Endothelial cell (in vitro differentiated cells): ENCODE results near the gene UTP14C. TPM values are rescaled to one million over a fixed set of nuclear protein-coding genes. Genes with fewer than 3 reads are reported as not detected.
A peak's percentile ranks its signal among the peaks of the same experiment; 100 is the strongest.

Experiments
- DNase-seq: peaks from one replicate; pipeline ENCODE4 v3.0.0; 2021; ENCODE audit warnings: low spot score
- H3K27ac Mint-ChIP-seq: one replicate; pipeline ENCODE4 v1.8.0; 2021; ENCODE audit warnings: mixed read lengths, inconsistent platforms; ENCODE audit not compliant: unreplicated experiment
- H3K27me3 Mint-ChIP-seq: one replicate; pipeline ENCODE4 v1.8.0; 2021; ENCODE audit warnings: mild to moderate bottlenecking, moderate library complexity, mixed read lengths, inconsistent platforms; ENCODE audit not compliant: unreplicated experiment
- H3K36me3 Mint-ChIP-seq: one replicate; pipeline ENCODE4 v1.8.0; 2021; ENCODE audit warnings: mild to moderate bottlenecking, low read depth, mixed read lengths, inconsistent platforms; ENCODE audit not compliant: unreplicated experiment
- H3K4me1 Mint-ChIP-seq: one replicate; pipeline ENCODE4 v1.8.0; 2021; ENCODE audit warnings: mild to moderate bottlenecking, mixed read lengths, inconsistent platforms; ENCODE audit not compliant: unreplicated experiment
- H3K4me3 Mint-ChIP-seq: one replicate; pipeline ENCODE4 v1.8.0; 2021; ENCODE audit warnings: mild to moderate bottlenecking, mixed read lengths, inconsistent platforms; ENCODE audit not compliant: unreplicated experiment
- H3K9me3 Mint-ChIP-seq: one replicate; pipeline ENCODE4 v1.8.0; 2021; ENCODE audit warnings: mixed read lengths, inconsistent platforms; ENCODE audit not compliant: unreplicated experiment
- CTCF ChIP-seq: fragments of 200-600 bp; sonication (generic); IDR thresholded peaks from one replicate; pipeline ENCODE4 v1.5.0; 2021; ENCODE audit warnings: antibody characterized with exemption; ENCODE audit not compliant: unreplicated experiment
- total RNA-seq: library from RNA; stranded (reverse); fragmentation: NEBNext Ultra II Directional; extraction: Animal tissue kit (Norgen Biotek cat#: 25700); gene quantifications from one replicate; pipeline ENCODE4 v1.2.1, GENCODE V29; 2021; ENCODE audit not compliant: unreplicated experiment

Gene UTP14C
- total RNA-seq, 1 donor from 2014 or later: 16.8 TPM

GRCh38 chr13:52003541-52003940 is 20.9 kb upstream of the UTP14C start:
- Mint-ChIP-seq H3K36me3 (peaks cover 17% of the 10 kb centered on the region), H3K27me3 (peaks cover 3% of the 10 kb centered on the region), H3K27ac (no peak overlapping the region), H3K4me3 (no peak overlapping the region), H3K4me1 (peaks cover 10% of the 10 kb centered on the region), H3K9me3 (no peaks in the 10 kb centered on the region)
- TF ChIP-seq CTCF: no peak
- no peak for DNase-seq

GRCh38 chr13:52004511-52005170 is 19.9 kb upstream of the UTP14C start:
- DNase-seq: no peak
- Mint-ChIP-seq H3K4me1 (peaks cover 10% of the 10 kb centered on the region), H3K27me3 (peaks cover 4% of the 10 kb centered on the region), H3K27ac (peak overlapping the region; percentile 39), H3K9me3 (no peaks in the 10 kb centered on the region), H3K36me3 (peaks cover 17% of the 10 kb centered on the region), H3K4me3 (no peak overlapping the region)
- no peak for TF ChIP-seq CTCF

DNA sequence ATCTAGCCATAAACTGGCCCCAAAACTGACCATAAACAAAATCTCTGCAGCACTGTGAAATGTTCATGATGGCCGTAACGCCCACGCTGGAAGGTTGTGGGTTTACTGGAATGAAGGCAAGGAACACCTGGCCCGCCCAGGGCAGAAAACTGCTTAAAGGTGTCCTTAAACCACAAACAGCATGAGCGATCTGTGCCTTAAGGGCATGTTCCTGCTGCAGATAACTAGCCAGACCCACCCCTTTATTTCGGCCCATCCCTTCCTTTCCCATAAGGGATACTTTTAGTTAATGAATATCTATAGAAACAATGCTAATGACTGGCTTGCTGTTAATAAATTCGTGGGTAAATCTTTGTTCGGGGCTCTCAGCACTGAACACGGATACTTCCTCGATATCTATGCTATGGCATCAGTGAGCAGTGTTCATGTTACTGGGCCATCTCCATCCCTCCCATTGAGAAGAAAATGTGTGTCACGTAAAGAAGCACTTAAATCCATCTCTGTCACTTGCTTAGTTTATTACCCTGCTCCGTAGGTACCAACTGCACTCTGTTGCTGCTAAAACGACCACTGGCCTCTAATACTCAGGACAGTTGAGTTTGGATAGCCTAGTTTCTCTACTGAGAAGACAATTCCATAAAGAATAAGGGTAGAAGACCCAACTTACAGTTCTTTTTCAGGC is 18.5 kb upstream of the UTP14C start:
- TF ChIP-seq CTCF: no peak
- H3K27me3 Mint-ChIP-seq: peaks cover 5% of the 10 kb centered on the region
- H3K36me3 Mint-ChIP-seq: peaks cover 17% of the 10 kb centered on the region
- H3K27ac Mint-ChIP-seq: no peak overlapping the region
- peaks cover 13% of the 10 kb centered on the region for H3K4me1 Mint-ChIP-seq
- H3K9me3 Mint-ChIP-seq: no peaks in the 10 kb centered on the region
- no peak overlapping the region for H3K4me3 Mint-ChIP-seq
- DNase-seq: no peak

DNA sequence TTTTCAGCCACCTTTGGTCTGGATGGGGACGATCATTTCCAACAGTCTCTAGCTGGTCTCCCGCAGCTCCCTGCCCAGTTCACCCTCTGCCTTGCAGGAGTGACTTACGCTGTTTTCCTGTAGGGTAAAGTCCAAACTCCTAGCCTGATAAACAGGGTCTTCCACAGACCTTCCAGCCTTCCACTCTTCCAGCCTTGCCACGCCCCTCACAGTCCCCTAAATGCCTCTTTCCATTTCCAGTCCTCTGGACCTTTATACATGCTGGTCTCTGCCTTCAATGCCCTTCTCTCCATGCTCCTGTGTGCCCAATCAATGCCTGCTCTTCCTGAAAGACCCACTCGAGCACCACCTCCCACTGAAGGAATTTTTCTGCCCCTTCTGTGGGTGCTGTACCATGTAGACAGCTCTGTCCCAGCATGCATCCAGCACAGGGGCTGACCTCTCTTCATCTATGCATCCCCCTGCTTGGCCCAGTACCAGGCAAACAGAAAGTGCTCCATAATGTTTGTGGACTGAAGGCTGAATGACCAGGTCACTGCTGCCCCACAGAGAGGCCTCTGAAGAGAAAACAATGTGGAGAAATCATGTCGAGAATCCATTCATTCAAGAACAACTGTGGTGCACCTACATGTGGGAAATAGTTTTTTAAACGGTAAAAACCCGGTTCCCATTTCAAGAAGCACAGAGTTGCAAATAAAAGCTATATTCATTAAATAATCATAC is 17.8 kb upstream of the UTP14C start:
- Mint-ChIP-seq H3K36me3 (peaks cover 17% of the 10 kb centered on the region), H3K4me1 (peaks cover 12% of the 10 kb centered on the region), H3K9me3 (no peaks in the 10 kb centered on the region), H3K27me3 (peaks cover 5% of the 10 kb centered on the region), H3K4me3 (peak overlapping the region; percentile 24), H3K27ac (no peak overlapping the region)
- no peak for TF ChIP-seq CTCF
- no peak for DNase-seq

DNA sequence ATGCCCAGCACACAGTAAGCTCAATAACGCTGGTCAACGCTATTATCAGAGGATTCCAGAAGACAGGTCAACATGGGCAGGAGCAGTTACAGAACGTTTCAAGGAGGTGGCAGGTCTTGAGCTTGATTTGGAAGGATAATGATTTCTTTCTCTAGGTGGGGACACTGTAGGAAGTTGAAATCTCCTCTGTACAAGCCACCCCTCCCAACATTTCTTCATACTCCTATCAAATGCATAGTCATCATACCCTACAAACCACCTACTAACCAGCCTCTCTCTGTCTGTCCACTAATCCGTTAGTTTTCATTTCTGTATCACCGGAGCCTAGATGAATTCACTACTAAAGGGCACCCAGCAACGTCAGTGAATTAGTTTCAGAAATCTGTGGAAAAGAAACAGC is 14.5 kb upstream of the UTP14C start:
- Mint-ChIP-seq H3K36me3 (peaks cover 18% of the 10 kb centered on the region), H3K4me1 (peaks cover 20% of the 10 kb centered on the region), H3K27me3 (peaks cover 11% of the 10 kb centered on the region), H3K9me3 (no peaks in the 10 kb centered on the region), H3K4me3 (peak overlapping the region; percentile 21), H3K27ac (no peak overlapping the region)
- DNase-seq: no peak
- TF ChIP-seq CTCF: no peak
